Rectal smooth muscle tissue (tissue), 1 donor: ENCODE measurements around the gene CTIF.

Source experiments
- H3K27ac ChIP-seq: one replicate; pipeline ENCODE4 v1.7.0; 2013; ENCODE audit warnings: low read depth, low read length, inconsistent platforms
- H3K27me3 ChIP-seq: one replicate; pipeline ENCODE4 v1.7.0; 2013; ENCODE audit warnings: low read length; ENCODE audit not compliant: control insufficient read depth, insufficient read depth
- H3K36me3 ChIP-seq: one replicate; pipeline ENCODE4 v1.7.0; 2013; ENCODE audit warnings: low read length; ENCODE audit not compliant: control insufficient read depth, insufficient read depth
- H3K4me1 ChIP-seq: one replicate; pipeline ENCODE4 v1.7.0; 2013; ENCODE audit warnings: low read length; ENCODE audit not compliant: control insufficient read depth, insufficient read depth
- H3K4me3 ChIP-seq: one replicate; pipeline ENCODE4 v1.7.0; 2013; ENCODE audit warnings: low read length
- H3K9ac ChIP-seq: one replicate; pipeline ENCODE4 v1.7.0; 2013; ENCODE audit warnings: low read length

The CTIF gene

DNA sequence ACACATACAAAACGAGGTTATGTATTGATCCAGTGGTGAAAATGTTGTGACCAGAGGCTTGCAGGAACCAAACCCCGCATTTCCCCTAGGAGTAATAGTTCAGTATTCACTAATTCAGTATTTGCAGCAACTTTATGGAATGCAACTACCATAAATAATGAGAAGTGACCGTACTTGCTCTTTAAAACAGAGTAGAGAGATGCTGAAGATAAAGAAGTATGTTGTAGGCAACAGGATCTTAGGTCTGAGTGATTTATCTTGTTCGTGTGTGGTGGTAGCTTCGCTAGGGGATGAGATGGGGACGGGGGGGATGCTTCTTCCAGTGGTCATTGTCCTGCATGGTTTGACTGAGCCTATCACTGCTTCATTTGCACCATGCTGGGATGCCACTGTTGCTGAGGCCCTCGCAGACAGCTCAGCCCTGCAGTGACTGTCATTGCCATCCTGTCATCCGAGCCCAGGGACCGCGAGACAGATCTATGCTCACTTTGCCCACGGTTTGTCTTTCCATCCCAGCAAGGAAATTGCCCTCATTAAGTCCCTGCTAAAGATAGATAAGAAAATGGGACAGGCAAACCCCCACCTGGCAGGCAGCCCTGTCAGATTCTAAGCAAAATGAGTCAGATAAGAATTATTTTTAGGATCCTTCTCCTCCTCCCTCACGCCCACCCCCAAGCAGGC lies 181.3 kb downstream of the CTIF start:
- Histone ChIP-seq H3K36me3 (no peaks in the 10 kb centered on the region), H3K27ac (no peak overlapping the region), H3K4me1 (peaks cover 2% of the 10 kb centered on the region), H3K9ac (no peak overlapping the region), H3K4me3 (no peak overlapping the region), H3K27me3 (no peaks in the 10 kb centered on the region)

DNA sequence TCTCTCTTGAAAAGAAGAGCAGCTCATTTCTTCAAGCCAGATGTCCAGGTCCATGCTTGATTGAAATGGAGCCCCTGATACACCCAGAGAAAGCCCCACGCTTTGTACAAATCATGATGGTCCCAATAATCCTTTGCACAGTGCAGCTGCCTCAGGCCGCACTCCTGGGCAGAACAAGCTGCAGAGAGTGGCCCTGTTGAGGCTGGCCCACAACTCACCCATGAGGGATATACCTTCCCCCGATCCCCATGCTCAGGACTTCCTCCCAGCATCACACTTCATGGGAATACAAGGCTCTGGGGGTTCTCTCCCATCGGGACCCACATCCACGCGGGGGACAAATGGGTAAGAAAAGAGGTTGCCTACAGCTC lies 181.8 kb downstream of the CTIF start:
- no peaks in the 10 kb centered on the region for H3K36me3 ChIP-seq
- no peak overlapping the region for H3K27ac ChIP-seq
- H3K27me3 ChIP-seq = no peaks in the 10 kb centered on the region
- H3K9ac ChIP-seq = no peak overlapping the region
- H3K4me3 ChIP-seq = no peak overlapping the region
- H3K4me1 ChIP-seq = peaks cover 2% of the 10 kb centered on the region

GRCh38 chr18:48721312-48721711 lies 182.5 kb downstream of the CTIF start:
- H3K27ac ChIP-seq = no peak overlapping the region
- H3K36me3 ChIP-seq = no peaks in the 10 kb centered on the region
- H3K4me1 ChIP-seq = peaks cover 2% of the 10 kb centered on the region
- no peaks in the 10 kb centered on the region for H3K27me3 ChIP-seq
- no peak overlapping the region for H3K9ac ChIP-seq
- H3K4me3 ChIP-seq = no peak overlapping the region

- Histone ChIP-seq H3K27me3 (no peaks in the 10 kb centered on the region), H3K36me3 (no peaks in the 10 kb centered on the region), H3K9ac (no peak overlapping the region)
These were observed 184.2 kb downstream of the CTIF start for GRCh38 chr18:48723016-48723415.

GRCh38 chr18:48723837-48724236 lies 185.0 kb downstream of the CTIF start:
- no peaks in the 10 kb centered on the region for H3K36me3 ChIP-seq
- no peaks in the 10 kb centered on the region for H3K27me3 ChIP-seq
- peaks cover 18% of the 10 kb centered on the region for H3K4me1 ChIP-seq
- no peak overlapping the region for H3K4me3 ChIP-seq
- H3K9ac ChIP-seq = no peak overlapping the region
- H3K27ac ChIP-seq = no peak overlapping the region

More at GRCh38 chr18:48723016-48723415, 184.2 kb downstream of the CTIF start:
- Histone ChIP-seq H3K4me3 (no peak overlapping the region), H3K4me1 (peaks cover 15% of the 10 kb centered on the region), H3K27ac (no peak overlapping the region)

DNA sequence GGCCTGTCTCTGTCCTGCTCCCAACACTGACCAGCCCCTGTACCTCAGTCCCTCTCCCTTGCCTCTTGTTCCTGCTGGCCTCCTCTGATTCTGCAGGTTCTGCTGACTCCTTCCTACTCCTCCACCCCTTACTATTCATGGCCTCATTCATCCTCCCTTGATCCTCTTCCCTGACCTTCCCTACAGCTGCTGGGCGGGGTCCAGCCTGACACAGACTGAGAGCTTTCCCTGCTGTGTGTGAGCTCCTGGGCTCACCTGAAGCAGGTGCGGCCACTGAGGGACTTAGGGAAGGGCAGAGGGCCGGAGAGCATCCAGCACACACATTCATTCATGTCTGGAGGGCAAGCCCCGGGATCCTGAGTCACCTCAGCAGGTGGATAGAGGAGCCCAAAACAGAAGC lies 185.6 kb downstream of the CTIF start:
- Histone ChIP-seq H3K27me3 (no peaks in the 10 kb centered on the region), H3K27ac (no peak overlapping the region), H3K9ac (no peak overlapping the region), H3K4me3 (no peak overlapping the region), H3K4me1 (peaks cover 18% of the 10 kb centered on the region), H3K36me3 (no peaks in the 10 kb centered on the region)

- Histone ChIP-seq H3K4me3 (no peak overlapping the region), H3K9ac (no peak overlapping the region), H3K27me3 (no peaks in the 10 kb centered on the region), H3K4me1 (peaks cover 18% of the 10 kb centered on the region), H3K36me3 (no peaks in the 10 kb centered on the region), H3K27ac (no peak overlapping the region)
These were observed 186.1 kb downstream of the CTIF start for GRCh38 chr18:48724939-48725338.

DNA sequence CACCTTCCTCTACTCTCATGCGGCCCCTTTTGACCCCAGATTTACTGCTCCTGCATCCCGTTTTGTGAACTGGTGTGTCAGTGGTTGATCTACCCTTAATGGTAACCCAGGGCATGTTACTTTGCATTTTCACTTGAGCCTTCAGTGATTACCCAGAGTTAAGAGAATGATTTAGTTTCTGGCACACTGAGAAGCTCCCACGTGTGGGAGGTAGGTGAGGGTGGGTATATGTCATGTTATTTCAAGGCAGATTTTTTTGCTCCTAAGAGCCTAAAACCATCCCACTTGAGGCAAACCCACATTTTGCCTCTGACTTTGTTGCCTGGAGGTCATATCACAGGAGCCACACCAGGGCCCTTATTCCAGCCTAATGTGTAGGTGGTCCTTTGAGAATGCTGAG lies 186.7 kb downstream of the CTIF start:
- Histone ChIP-seq H3K4me3 (no peak overlapping the region), H3K4me1 (peaks cover 16% of the 10 kb centered on the region), H3K27ac (no peak overlapping the region), H3K9ac (no peak overlapping the region), H3K27me3 (no peaks in the 10 kb centered on the region), H3K36me3 (no peaks in the 10 kb centered on the region)

DNA sequence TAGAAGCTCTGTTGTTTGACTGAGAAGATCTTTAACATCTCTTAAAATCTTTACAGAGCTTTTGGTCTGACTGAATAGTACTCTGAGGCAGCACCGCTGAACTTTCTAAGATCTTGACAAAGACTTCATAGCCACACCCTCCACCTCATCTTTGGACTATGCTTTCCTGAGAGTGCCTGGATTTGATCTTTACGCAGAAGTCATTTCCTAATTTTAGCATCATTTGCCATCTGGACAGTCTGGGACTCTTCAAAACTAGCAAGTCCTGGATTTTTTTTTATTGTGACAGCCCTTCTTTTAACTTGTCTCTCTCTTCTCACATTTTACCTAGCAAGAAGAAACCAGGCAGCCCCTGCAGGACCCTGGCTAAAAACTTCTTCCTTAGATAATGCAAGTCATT lies 188.8 kb downstream of the CTIF start:
- H3K27ac ChIP-seq = peak overlapping the region; percentile 71
- H3K27me3 ChIP-seq = no peaks in the 10 kb centered on the region
- no peaks in the 10 kb centered on the region for H3K36me3 ChIP-seq
- peaks cover 16% of the 10 kb centered on the region for H3K4me1 ChIP-seq
- H3K9ac ChIP-seq = no peak overlapping the region
- H3K4me3 ChIP-seq = no peak overlapping the region

DNA sequence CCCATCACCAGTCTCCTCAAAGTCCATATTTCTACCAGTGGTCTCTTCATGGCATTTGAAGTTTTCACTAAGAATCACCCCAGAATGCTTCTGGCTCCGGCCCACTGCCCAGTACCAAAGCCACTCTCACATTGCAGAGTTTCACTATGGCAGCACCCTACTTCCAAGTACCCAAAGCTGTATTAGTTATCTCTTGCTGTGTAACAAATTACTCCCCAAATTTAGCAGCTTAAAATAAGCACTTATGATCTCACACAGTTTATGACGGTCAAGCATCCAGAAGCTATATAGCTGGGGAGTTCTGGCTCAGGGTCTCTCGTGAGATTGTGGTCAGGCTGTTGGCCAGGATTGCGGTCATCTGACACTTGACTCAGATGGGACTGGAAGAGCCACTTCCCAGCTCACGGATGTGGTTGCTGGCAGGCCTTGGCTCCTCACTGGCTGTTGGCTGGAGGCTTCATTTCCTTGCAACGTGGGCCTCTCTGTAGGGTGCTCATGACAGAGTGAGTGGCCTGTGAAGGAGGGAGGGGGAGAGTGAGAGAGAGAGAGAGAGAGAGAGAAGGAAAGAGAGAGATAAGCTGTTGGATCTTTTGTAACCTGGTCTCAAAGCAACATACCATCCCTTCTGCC lies 189.5 kb downstream of the CTIF start:
- H3K36me3 ChIP-seq = no peaks in the 10 kb centered on the region
- no peaks in the 10 kb centered on the region for H3K27me3 ChIP-seq
- no peak overlapping the region for H3K9ac ChIP-seq
- H3K4me1 ChIP-seq = peaks cover 16% of the 10 kb centered on the region
- H3K27ac ChIP-seq = peak overlapping the region; percentile 71
- H3K4me3 ChIP-seq = no peak overlapping the region

DNA sequence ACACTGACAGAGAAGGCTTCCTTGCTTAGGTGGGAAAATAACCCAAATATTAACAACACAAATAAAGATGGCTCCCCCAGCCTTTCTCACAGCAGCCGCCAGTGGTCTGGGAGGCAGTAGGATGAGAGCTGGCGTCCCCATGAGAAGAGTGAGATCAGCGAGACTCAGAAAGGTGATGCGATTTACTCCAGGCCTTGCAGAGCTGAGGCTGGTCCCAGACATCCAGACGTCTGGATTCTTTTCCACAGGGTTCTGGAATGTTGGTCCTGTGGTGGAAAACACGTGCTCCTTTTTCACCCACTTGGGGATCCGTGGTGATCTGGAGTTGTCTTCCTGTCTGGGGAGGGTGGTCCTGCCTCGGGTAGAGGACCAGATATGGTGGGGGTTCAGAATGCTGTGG lies 190.6 kb downstream of the CTIF start:
- Histone ChIP-seq H3K36me3 (no peaks in the 10 kb centered on the region), H3K27ac (no peak overlapping the region), H3K9ac (no peak overlapping the region), H3K4me3 (no peak overlapping the region), H3K4me1 (peaks cover 16% of the 10 kb centered on the region), H3K27me3 (no peaks in the 10 kb centered on the region)

GRCh38 chr18:48730010-48730409 lies 191.2 kb downstream of the CTIF start:
- no peak overlapping the region for H3K27ac ChIP-seq
- H3K9ac ChIP-seq = no peak overlapping the region
- no peak overlapping the region for H3K4me3 ChIP-seq
- H3K36me3 ChIP-seq = no peaks in the 10 kb centered on the region
- peaks cover 16% of the 10 kb centered on the region for H3K4me1 ChIP-seq
- no peaks in the 10 kb centered on the region for H3K27me3 ChIP-seq

GRCh38 chr18:48732767-48733424 lies 194.1 kb downstream of the CTIF start:
- H3K27ac ChIP-seq = no peak overlapping the region
- no peaks in the 10 kb centered on the region for H3K36me3 ChIP-seq
- no peak overlapping the region for H3K9ac ChIP-seq
- H3K4me1 ChIP-seq = peaks cover 4% of the 10 kb centered on the region
- H3K4me3 ChIP-seq = no peak overlapping the region
- no peaks in the 10 kb centered on the region for H3K27me3 ChIP-seq
